Activated CD4-positive, alpha-beta T cell treated with anti-CD3 and anti-CD28 coated beads for 24 hours (primary cell): ENCODE data around the gene TAF12.
"Not testable (repeated sequence)": the region's sequence is repeated elsewhere in the genome, so short reads cannot be mapped to it uniquely, and the experiment has no call there.

Experiments
- DNase-seq, 2 donors: peaks; one replicate each; pipeline ENCODE4 v3.0.0-alpha.2; 2020; ENCODE audit warnings: low read depth in 2 of 2

TAF12 gene

GRCh38 chr1:28642847-28643635, at the start of gene TAF12:
Gene TAF12, minus strand, starts transcription at chr1:28643067. Its CDS starts 20,986 bp downstream, at chr1:28622081.
- DNase-seq, result peak; percentile 81 to 84

GRCh38 chr1:28691627-28692026, 48.8 kb upstream of the TAF12 start:
- DNase-seq, result not testable (repeated sequence)

- no peak for DNase-seq
Observed at GRCh38 chr1:28684937-28685336, 42.1 kb upstream of the TAF12 start.

- no peak for DNase-seq
Observed at GRCh38 chr1:28682840-28683239, 40.0 kb upstream of the TAF12 start.

GRCh38 chr1:28680151-28680550, 37.3 kb upstream of the TAF12 start:
- no peak for DNase-seq

- DNase-seq, result no peak
Observed at GRCh38 chr1:28675924-28676257, 33.0 kb upstream of the TAF12 start.

GRCh38 chr1:28672971-28673370, 30.1 kb upstream of the TAF12 start:
- not testable (repeated sequence) for DNase-seq

GRCh38 chr1:28671254-28671780, 28.4 kb upstream of the TAF12 start:
- no peak for DNase-seq

GRCh38 chr1:28668956-28669723, 26.3 kb upstream of the TAF12 start:
- DNase-seq, result peak; percentile 19 to 58

- peak; percentile 73 to 75 for DNase-seq
Observed at GRCh38 chr1:28668191-28668955, 25.5 kb upstream of the TAF12 start, which contains the start of gene GMEB1. Gene GMEB1, plus strand, starts transcription at chr1:28668784. Its CDS starts 14,829 bp downstream, at chr1:28683613.

GRCh38 chr1:28666806-28667205, 23.9 kb upstream of the TAF12 start:
- DNase-seq, result no peak

GRCh38 chr1:28663871-28664470, 21.1 kb upstream of the TAF12 start:
- DNase-seq, result no peak

GRCh38 chr1:28656335-28656734, 13.5 kb upstream of the TAF12 start:
- DNase-seq, result no peak

- DNase-seq, result not testable (repeated sequence)
Observed at GRCh38 chr1:28655448-28656311, 12.8 kb upstream of the TAF12 start.

GRCh38 chr1:28653870-28654269, 11.0 kb upstream of the TAF12 start:
- DNase-seq, result not testable (repeated sequence)

- not testable (repeated sequence) for DNase-seq
Observed at GRCh38 chr1:28653063-28653462, 10.2 kb upstream of the TAF12 start.

GRCh38 chr1:28648474-28649198, 5.8 kb upstream of the TAF12 start, which contains the start of gene RNU11:
Gene RNU11, plus strand, starts transcription at chr1:28648600.
- peak; percentile 67 to 87 for DNase-seq

- DNase-seq, result peak; percentile 75 to 82
Observed at GRCh38 chr1:28648008-28648473, 5.2 kb upstream of the TAF12 start.

- DNase-seq, result no peak
Observed at GRCh38 chr1:28646040-28646439, 3.2 kb upstream of the TAF12 start.

GRCh38 chr1:28645406-28645805, 2.5 kb upstream of the TAF12 start:
- DNase-seq, result not testable (repeated sequence)
